ENCODE data around the gene ARIH1.

The ARIH1 gene

GRCh38 chr15:72540606-72541237 is 66.6 kb downstream of the ARIH1 start:
- DNase-seq = no peak

- DNase-seq = no peak
Observed at GRCh38 chr15:72541674-72542073, 67.5 kb downstream of the ARIH1 start.

- DNase-seq = no peak
Observed at GRCh38 chr15:72545156-72545555, 71.0 kb downstream of the ARIH1 start.

- peak; percentile 39 to 58 for DNase-seq
Observed at GRCh38 chr15:72554471-72555425, 80.6 kb downstream of the ARIH1 start.

- DNase-seq = no peak
Observed at GRCh38 chr15:72559781-72560180, 85.7 kb downstream of the ARIH1 start.

- no peak for DNase-seq
Observed at GRCh38 chr15:72560458-72560857, 86.3 kb downstream of the ARIH1 start.

- DNase-seq = no peak
Observed at GRCh38 chr15:72562386-72562785, 88.3 kb downstream of the ARIH1 start.

GRCh38 chr15:72562878-72563277 is 88.7 kb downstream of the ARIH1 start:
- no peak for DNase-seq

- no peak for DNase-seq
Observed at GRCh38 chr15:72564091-72564490, 90.0 kb downstream of the ARIH1 start.

- DNase-seq = no peak
Observed at GRCh38 chr15:72566973-72567372, 92.8 kb downstream of the ARIH1 start.

- no peak for DNase-seq
Observed at GRCh38 chr15:72570059-72570458, 95.9 kb downstream of the ARIH1 start.

- no peak for DNase-seq
Observed at GRCh38 chr15:72579814-72580213, 105.7 kb downstream of the ARIH1 start.

- DNase-seq = no peak
Observed at GRCh38 chr15:72584006-72584405, 109.9 kb downstream of the ARIH1 start.

- DNase-seq = no peak
Observed at GRCh38 chr15:72585025-72585424, 110.9 kb downstream of the ARIH1 start.

- DNase-seq = no peak
Observed at GRCh38 chr15:72585476-72586058, 111.4 kb downstream of the ARIH1 start.

GRCh38 chr15:72588096-72588495 is 114.0 kb downstream of the ARIH1 start:
- no peak for DNase-seq

- DNase-seq = no peak
Observed at GRCh38 chr15:72590427-72590826, 116.3 kb downstream of the ARIH1 start.

- no peak for DNase-seq
Observed at GRCh38 chr15:72591361-72591760, 117.2 kb downstream of the ARIH1 start.

GRCh38 chr15:72592097-72592496 is 118.0 kb downstream of the ARIH1 start:
- DNase-seq = no peak

GRCh38 chr15:72592676-72593075 is 118.5 kb downstream of the ARIH1 start:
- DNase-seq = no peak

- DNase-seq = no peak
Observed at GRCh38 chr15:72593838-72594237, 119.7 kb downstream of the ARIH1 start.

GRCh38 chr15:72599855-72600464 is 125.8 kb downstream of the ARIH1 start:
- DNase-seq = peak in 1 of 2 experiments; percentile 20

GRCh38 chr15:72604794-72605193 is 130.7 kb downstream of the ARIH1 start:
- DNase-seq = no peak

Data from activated CD4-positive, alpha-beta T cell treated with anti-CD3 and anti-CD28 coated beads, Interleukin-2, amount 50 U/mL, for 48 hours (primary cell).